Breast epithelium (tissue), 3 donors: ENCODE measurements around the gene EIPR1.

Source experiments
- POLR2A ChIP-seq: fragments of 450-650 bp; IDR thresholded peaks from one replicate; pipeline ENCODE4 v1.6.1; 2016; ENCODE audit warnings: antibody characterized with exemption, mild to moderate bottlenecking, moderate library complexity
- POLR2AphosphoS5 ChIP-seq, 3 donors: sonication (generic); formaldehyde crosslinking; IDR thresholded peaks; one replicate each; pipeline ENCODE4 v1.6.1; 2017; ENCODE audit warnings: antibody characterized with exemption in 3 of 3
- TF ChIP-seq, protein P1 (sequence below), 3 donors: fragments of 450-650 bp; IDR thresholded peaks; one replicate each; pipeline ENCODE4 v1.5.1; 2016 to 2017; ENCODE audit warnings: antibody characterized with exemption in 3 of 3, mild to moderate bottlenecking in 3 of 3, moderate library complexity in 3 of 3

DNA sequence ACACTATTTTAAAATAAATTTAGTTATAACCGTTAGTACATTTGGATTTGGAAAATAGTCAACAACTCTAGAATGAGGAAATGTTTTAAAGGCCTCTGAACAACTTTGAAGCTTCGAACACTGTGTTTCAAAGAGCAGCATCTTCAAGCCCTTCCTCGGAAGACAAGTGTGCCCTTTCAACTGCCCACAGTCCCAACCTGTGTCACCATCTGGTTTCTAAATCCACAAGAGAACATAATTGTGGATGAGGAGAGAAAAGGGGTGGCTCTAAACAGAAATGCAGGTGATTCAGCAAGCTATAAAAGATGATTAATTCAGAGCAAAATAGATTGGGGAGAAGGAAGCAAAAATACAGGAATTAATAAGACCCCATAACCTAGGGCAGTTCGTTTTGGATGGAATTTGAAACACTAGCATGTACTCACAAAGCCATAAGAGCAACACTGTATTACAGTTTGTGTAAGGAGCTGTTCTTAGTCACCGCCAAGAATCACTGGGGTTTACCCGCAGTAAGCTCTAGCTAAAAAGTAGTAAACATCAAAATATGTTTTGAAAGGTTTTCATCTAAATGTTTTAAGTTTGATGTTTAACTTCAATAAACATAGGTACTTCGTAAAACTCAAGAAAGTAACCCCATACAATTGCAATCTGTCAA is 160.7 kb downstream of the EIPR1 start:
- TF ChIP-seq, protein P1, sequence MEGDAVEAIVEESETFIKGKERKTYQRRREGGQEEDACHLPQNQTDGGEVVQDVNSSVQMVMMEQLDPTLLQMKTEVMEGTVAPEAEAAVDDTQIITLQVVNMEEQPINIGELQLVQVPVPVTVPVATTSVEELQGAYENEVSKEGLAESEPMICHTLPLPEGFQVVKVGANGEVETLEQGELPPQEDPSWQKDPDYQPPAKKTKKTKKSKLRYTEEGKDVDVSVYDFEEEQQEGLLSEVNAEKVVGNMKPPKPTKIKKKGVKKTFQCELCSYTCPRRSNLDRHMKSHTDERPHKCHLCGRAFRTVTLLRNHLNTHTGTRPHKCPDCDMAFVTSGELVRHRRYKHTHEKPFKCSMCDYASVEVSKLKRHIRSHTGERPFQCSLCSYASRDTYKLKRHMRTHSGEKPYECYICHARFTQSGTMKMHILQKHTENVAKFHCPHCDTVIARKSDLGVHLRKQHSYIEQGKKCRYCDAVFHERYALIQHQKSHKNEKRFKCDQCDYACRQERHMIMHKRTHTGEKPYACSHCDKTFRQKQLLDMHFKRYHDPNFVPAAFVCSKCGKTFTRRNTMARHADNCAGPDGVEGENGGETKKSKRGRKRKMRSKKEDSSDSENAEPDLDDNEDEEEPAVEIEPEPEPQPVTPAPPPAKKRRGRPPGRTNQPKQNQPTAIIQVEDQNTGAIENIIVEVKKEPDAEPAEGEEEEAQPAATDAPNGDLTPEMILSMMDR (IDR thresholded peaks at IDR 0.05), result no peak
- TF ChIP-seq POLR2AphosphoS5 (IDR thresholded peaks at IDR 0.05) (no peak), POLR2A (no peak)
